ENCODE results near the gene NOXO1. TPM values are rescaled to one million over a fixed set of nuclear protein-coding genes. Genes with fewer than 3 reads are reported as not detected.

The NOXO1 gene
- total and polyA plus RNA-seq, 12 donors = 0.28 to 3.3 (median 0.53) TPM; not detected in 7

GRCh38 chr16:1978476-1979120, 2.7 kb downstream of the NOXO1 start:
- H3K9me3 ChIP-seq (replicated peaks in 1 of 3) = no peaks in the 10 kb centered on the region
- intact Hi-C loops (cut with DNase I) = no loop called here
- peaks cover 0 to 7% of the 10 kb centered on the region in 2 donors for H3K4me1 ChIP-seq (replicated peaks in 1 of 2)
- TF ChIP-seq POLR2A (IDR thresholded peaks at IDR 0.05) (no peak), CTCF (IDR thresholded peaks at IDR 0.05) (no peak)
- WGBS, 4 donors = 82 to 91% (median 82%) methylated on average over 12 to 37 of the region's 37 CpGs
- peaks cover 26% of the 10 kb centered on the region for H3K27me3 ChIP-seq
- no peak for DNase-seq
- H3K27ac ChIP-seq = no peak overlapping the region
- H3K4me3 ChIP-seq = no peak overlapping the region
- H3K36me3 ChIP-seq (replicated peaks in 1 of 2) = peaks cover 0 to 47% of the 10 kb centered on the region in 2 donors

- 93 to 97% (median 95%) methylated on average over 5 to 18 of the region's 18 CpGs; no CpG with 5 or more reads in 1 of the 4 donors for WGBS, 4 donors
- no peak for DNase-seq
- Histone ChIP-seq H3K4me1 (replicated peaks in 1 of 2) (peaks cover 2 to 5% of the 10 kb centered on the region in 2 donors), H3K27ac (no peak overlapping the region), H3K9me3 (replicated peaks in 1 of 3) (no peaks in the 10 kb centered on the region), H3K27me3 (peaks cover 26% of the 10 kb centered on the region), H3K4me3 (no peak overlapping the region), H3K36me3 (replicated peaks in 1 of 2) (peaks cover 0 to 47% of the 10 kb centered on the region in 2 donors)
- TF ChIP-seq POLR2A (IDR thresholded peaks at IDR 0.05) (no peak), CTCF (IDR thresholded peaks at IDR 0.05) (no peak)
- intact Hi-C loops (cut with DNase I) = no loop called here
Observed at GRCh38 chr16:1977875-1978268, 3.4 kb downstream of the NOXO1 start.

- peaks cover 0 to 47% of the 10 kb centered on the region in 2 donors for H3K36me3 ChIP-seq (replicated peaks in 1 of 2)
Observed at GRCh38 chr16:1976951-1977874, 4.1 kb downstream of the NOXO1 start.

More at GRCh38 chr16:1976951-1977874, 4.1 kb downstream of the NOXO1 start:
- no peak overlapping the region for H3K27ac ChIP-seq
- intact Hi-C loops (cut with DNase I) = no loop called here
- no peaks in the 10 kb centered on the region for H3K9me3 ChIP-seq (replicated peaks in 1 of 3)
- H3K4me3 ChIP-seq = no peak overlapping the region
- no peak for DNase-seq
- peaks cover 26% of the 10 kb centered on the region for H3K27me3 ChIP-seq
- WGBS, 4 donors = 89 to 94% (median 93%) methylated on average over 3 to 33 of the region's 33 CpGs
- TF ChIP-seq POLR2A (IDR thresholded peaks at IDR 0.05) (no peak), CTCF (IDR thresholded peaks at IDR 0.05) (no peak)
- H3K4me1 ChIP-seq (replicated peaks in 1 of 2) = peaks cover 7 to 12% of the 10 kb centered on the region in 2 donors

Data from adrenal gland (tissue), 12 donors.